Endothelial cell of umbilical vein (primary cell): Measurements from ENCODE around the gene SARS1.

Experiments
- CTCF ChIP-seq, 2 donors: IDR thresholded peaks; 1 replicate in 1 of 2; 2 replicates in 1 of 2; pipeline ENCODE4 v1.5.1; 2011; ENCODE audit warnings: low read length in 2 of 2, mild to moderate bottlenecking in 2 of 2, moderate library complexity in 2 of 2, control low read depth in 1 of 2, inconsistent platforms in 1 of 2, low read depth in 1 of 2; ENCODE audit not compliant: insufficient read depth in 1 of 2; ENCODE audit errors: extremely low read depth in 1 of 2
- EZH2 ChIP-seq: IDR thresholded peaks from 2 replicates; pipeline ENCODE4 v1.6.1; 2012; ENCODE audit warnings: borderline replicate concordance, low read depth, mild to moderate bottlenecking, moderate library complexity, low read length, inconsistent platforms; ENCODE audit not compliant: severe bottlenecking
- FOS ChIP-seq: IDR thresholded peaks from 2 replicates; pipeline ENCODE4 v1.6.1; 2011; ENCODE audit warnings: mild to moderate bottlenecking, low read length, moderate library complexity, borderline replicate concordance; ENCODE audit not compliant: insufficient read depth
- GATA2 ChIP-seq: IDR thresholded peaks from 2 replicates; pipeline ENCODE4 v1.7.0; 2011; ENCODE audit warnings: low read depth, mild to moderate bottlenecking, moderate library complexity, mixed read lengths, low read length; ENCODE audit not compliant: insufficient read length, insufficient read depth
- JUN ChIP-seq: IDR thresholded peaks from 2 replicates; pipeline ENCODE4 v1.6.1; 2011; ENCODE audit warnings: borderline replicate concordance, low read depth; ENCODE audit not compliant: insufficient read length, insufficient read depth
- MYC ChIP-seq: IDR thresholded peaks from one replicate; pipeline ENCODE4 v1.6.1; 2011; ENCODE audit warnings: mild to moderate bottlenecking, low read depth, low read length
- POLR2A ChIP-seq: IDR thresholded peaks from 2 replicates; pipeline ENCODE4 v1.6.1; 2012; ENCODE audit warnings: low read depth, mild to moderate bottlenecking, control low read depth, low read length
- POLR2AphosphoS5 ChIP-seq: IDR thresholded peaks from 2 replicates; pipeline ENCODE4 v1.6.1; 2012; ENCODE audit warnings: low read depth, mild to moderate bottlenecking, control low read depth, low read length, moderate library complexity; ENCODE audit not compliant: insufficient read depth
- TF ChIP-seq, protein P1 (sequence below): IDR thresholded peaks from 2 replicates; pipeline ENCODE4 v1.6.1; 2011; ENCODE audit not compliant: insufficient read depth, insufficient read length

DNA sequence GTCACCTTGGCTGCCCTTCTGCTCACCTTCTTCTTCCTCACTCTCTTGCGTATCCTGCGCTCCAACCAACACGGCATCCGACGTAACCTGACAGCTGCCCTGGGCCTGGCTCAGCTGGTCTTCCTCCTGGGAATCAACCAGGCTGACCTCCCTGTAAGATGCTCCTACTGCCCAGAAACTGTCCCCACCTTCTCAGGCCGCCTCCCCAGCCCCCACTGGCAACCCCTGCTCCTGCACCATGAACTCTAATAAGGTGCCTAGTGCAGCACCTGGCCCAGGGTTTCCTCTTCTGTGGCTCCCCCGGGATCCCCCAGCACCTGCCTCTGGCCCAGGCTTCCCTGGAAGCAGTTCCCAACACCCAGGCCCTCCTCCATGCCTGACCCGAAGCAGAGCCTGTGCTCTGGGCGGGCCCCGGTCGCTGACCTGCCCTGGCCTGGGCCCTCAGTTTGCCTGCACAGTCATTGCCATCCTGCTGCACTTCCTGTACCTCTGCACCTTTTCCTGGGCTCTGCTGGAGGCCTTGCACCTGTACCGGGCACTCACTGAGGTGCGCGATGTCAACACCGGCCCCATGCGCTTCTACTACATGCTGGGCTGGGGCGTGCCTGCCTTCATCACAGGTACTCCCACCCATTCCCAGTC is 56.4 kb downstream of the SARS1 start:
- TF ChIP-seq POLR2A: no peak
- TF ChIP-seq CTCF (IDR thresholded peaks at IDR 0.05; ENCODE audit: extremely low read depth in 1 of 2, insufficient read depth in 1 of 2, low read depth in 1 of 2, low read length in 2 of 2): no peak
- TF ChIP-seq EZH2: no peak
- TF ChIP-seq, protein P1, sequence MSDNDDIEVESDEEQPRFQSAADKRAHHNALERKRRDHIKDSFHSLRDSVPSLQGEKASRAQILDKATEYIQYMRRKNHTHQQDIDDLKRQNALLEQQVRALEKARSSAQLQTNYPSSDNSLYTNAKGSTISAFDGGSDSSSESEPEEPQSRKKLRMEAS: no peak
- TF ChIP-seq POLR2AphosphoS5: no peak
- TF ChIP-seq MYC: no peak
- TF ChIP-seq JUN: no peak
- TF ChIP-seq FOS: no peak
- TF ChIP-seq GATA2: no peak
